ENCODE measurements around the gene FPGS. TPM values are rescaled to one million over a fixed set of nuclear protein-coding genes. Genes with fewer than 3 reads are reported as not detected.

The FPGS gene
- polyA plus RNA-seq, 2 of the 4 experiments (the other 2 are of a cell fraction): 28.8 to 48.5 TPM

- TF ChIP-seq MAFK (IDR thresholded peaks at IDR 0.05; ENCODE audit: partially characterized antibody) (no peak), CHD4 (IDR thresholded peaks at IDR 0.05; ENCODE audit: borderline replicate concordance) (no peak), POLR2AphosphoS2 (conservative IDR thresholded peaks at IDR 0.05; ENCODE audit: low read length) (no peak)
Measured at GRCh38 chr9:127858041-127858512, 55.4 kb downstream of the FPGS start (continued).

- no peaks in the 10 kb centered on the region for H3K9me3 ChIP-seq
- H3K4me1 ChIP-seq: no peaks in the 10 kb centered on the region; the same call in 2 of the 3 replicates
- no peak for DNase-seq (ENCODE audit: low read depth in 1 of 2, low spot score in 1 of 2)
- TF ChIP-seq EHF (CRISPR knock-in tag; IDR thresholded peaks at IDR 0.05) (no peak), KDM5A (IDR thresholded peaks at IDR 0.05) (no peak), PHF8 (IDR thresholded peaks at IDR 0.05; ENCODE audit: borderline replicate concordance, low read depth) (no peak), JUN (IDR thresholded peaks at IDR 0.05) (no peak), PBX3 (IDR thresholded peaks at IDR 0.05) (no peak), ZC3H11A (IDR thresholded peaks at IDR 0.05) (no peak), NFE2L2 (conservative IDR thresholded peaks at IDR 0.05; ENCODE audit: low read length) (no peak), GATA3 (IDR thresholded peaks at IDR 0.05; ENCODE audit: borderline replicate concordance) (no peak), TP53 (CRISPR knock-in tag; IDR thresholded peaks at IDR 0.05) (no peak), CBX8 (IDR thresholded peaks at IDR 0.05) (no peak), FOSB (CRISPR knock-in tag; IDR thresholded peaks at IDR 0.05) (no peak), FOSL2 (IDR thresholded peaks at IDR 0.05) (no peak), FOSL2 (CRISPR knock-in tag; IDR thresholded peaks at IDR 0.05) (no peak), CBX2 (IDR thresholded peaks at IDR 0.05; ENCODE audit: borderline replicate concordance, low read depth) (no peak), TFCP2L1 (CRISPR knock-in tag; IDR thresholded peaks at IDR 0.05) (no peak), CHD2 (IDR thresholded peaks at IDR 0.05; ENCODE audit: low read length, partially characterized antibody) (no peak), HOXB13 (CRISPR knock-in tag; IDR thresholded peaks at IDR 0.05; ENCODE audit: low read depth) (no peak), MAX (IDR thresholded peaks at IDR 0.05) (no peak), HOXB5 (CRISPR knock-in tag; IDR thresholded peaks at IDR 0.05) (no peak)
- H3K27ac ChIP-seq: no peak overlapping the region
- ChIA-PET CTCF (interaction anchor here (0.9 to 6.2 kb wide), 4 partner anchors 11 to 125 kb away, joined by 4 to 63 read pairs (median 8); partner anchors contain the start of gene TOR2A), POLR2A (interaction anchor here (0.7 kb wide), 1 partner anchor 613 kb away, joined by 5 read pairs; no protein-coding TSS in a partner anchor)
- H3K4me2 ChIP-seq: no peak overlapping the region
- ATAC-seq: no peak
- no peak for FAIRE-seq
- H3K4me3 ChIP-seq: no peak overlapping the region
- 78% methylated on average over 8 of the region's 8 CpGs for WGBS (ENCODE audit: missing lambda C conversion rate)
Measured at GRCh38 chr9:127860260-127860659, 57.6 kb downstream of the FPGS start.

- WGBS (ENCODE audit: missing lambda C conversion rate): 90% methylated on average over 11 of the region's 11 CpGs
- no peak for FAIRE-seq
- no peak for TF ChIP-seq EHMT2 (IDR thresholded peaks at IDR 0.05; ENCODE audit: low read depth)
- TF ChIP-seq RCOR1 (IDR thresholded peaks at IDR 0.05; ENCODE audit: low read depth, low read length): no peak
- no peak overlapping the region for H3K27ac ChIP-seq
- DNase-seq (ENCODE audit: low read depth in 1 of 2, low spot score in 1 of 2): no peak
- no peaks in the 10 kb centered on the region; the same call in 2 of the 3 replicates for H3K4me1 ChIP-seq
- no peak overlapping the region for H3K4me2 ChIP-seq
- CTCF ChIA-PET: interaction anchor here (0.9 to 6.2 kb wide), 6 partner anchors 8 to 126 kb away, joined by 3 to 63 read pairs (median 6); partner anchors contain the start of genes CDK9 and TOR2A
- POLR2A ChIA-PET: no interaction called here
- no peaks in the 10 kb centered on the region for H3K9me3 ChIP-seq
- no peak for ATAC-seq
- H3K4me3 ChIP-seq: no peak overlapping the region
Measured at GRCh38 chr9:127860779-127861178, 58.1 kb downstream of the FPGS start.

All from A549 (cell line).